OCI-LY3 (cell line): ENCODE results near the gene SETD9.

Experiments used
- H2AFZ ChIP-seq: fragments of 200-600, 300-600 bp; shearing (Covaris generic); 2 replicates; pipeline ENCODE4 v1.6.0; 2014; ENCODE audit warnings: antibody characterized with exemption, low read depth, low read length
- H3K27ac ChIP-seq: fragments of 200-600, 300-600 bp; sonication (generic); 2 replicates; pipeline ENCODE4 v1.5.1; 2014; ENCODE audit warnings: mild to moderate bottlenecking, low read length, moderate library complexity, mixed read lengths
- H3K27me3 ChIP-seq: fragments of 200-600, 300-600 bp; sonication (generic); 2 replicates; pipeline ENCODE4 v1.6.1; 2014; ENCODE audit warnings: low read depth, low read length, mixed read lengths
- H3K36me3 ChIP-seq: fragments of 200-600, 300-600 bp; sonication (generic); replicated peaks from 2 replicates; pipeline ENCODE3; 2014; ENCODE audit warnings: low read depth, low read length, mixed read lengths
- H3K4me1 ChIP-seq: fragments of 300-600, 200-600 bp; sonication (generic); 2 replicates; pipeline ENCODE4 v1.6.1; 2014; ENCODE audit warnings: low read length, mixed read lengths
- H3K4me2 ChIP-seq: fragments of 200-600, 300-600 bp; sonication (generic); 2 replicates; pipeline ENCODE4 v1.6.1; 2014; ENCODE audit warnings: low read length, mixed read lengths
- H3K4me3 ChIP-seq: fragments of 300-600, 200-600 bp; sonication (generic); 2 replicates; pipeline ENCODE4 v1.5.1; 2014; ENCODE audit warnings: antibody characterized with exemption, mild to moderate bottlenecking, low read length, moderate library complexity
- H3K79me2 ChIP-seq: fragments of 300-600, 200-600 bp; shearing (Covaris generic); 2 replicates; pipeline ENCODE4 v1.6.1; 2014; ENCODE audit warnings: mild to moderate bottlenecking, low read length, mixed read lengths
- H3K9ac ChIP-seq: fragments of 300-600, 200-600 bp; shearing (Covaris generic); 2 replicates; pipeline ENCODE4 v1.6.0; 2014; ENCODE audit warnings: mild to moderate bottlenecking, low read length, moderate library complexity
- H3K9me3 ChIP-seq: fragments of 200-600, 300-600 bp; shearing (Covaris generic); 2 replicates; pipeline ENCODE4 v1.6.1; 2014; ENCODE audit warnings: low read length, mixed read lengths; ENCODE audit not compliant: insufficient read depth
- H4K20me1 ChIP-seq: fragments of 200-600, 300-600 bp; sonication (generic); 2 replicates; pipeline ENCODE4 v1.6.1; 2016; ENCODE audit warnings: low read length, mixed read lengths; ENCODE audit not compliant: insufficient read depth
- EZH2phosphoT487 ChIP-seq: fragments of 200-600 bp; shearing (Covaris generic); IDR thresholded peaks from 2 replicates; pipeline ENCODE4 v1.6.1; 2018; ENCODE audit warnings: antibody characterized with exemption, mixed run types, low read depth
- TF ChIP-seq, protein P1 (sequence below): fragments of 200-600, 300-600 bp; sonication (generic); IDR thresholded peaks from 2 replicates; pipeline ENCODE4 v1.5.1; 2014; ENCODE audit warnings: antibody characterized with exemption, low read length, low read depth

Gene SETD9

DNA sequence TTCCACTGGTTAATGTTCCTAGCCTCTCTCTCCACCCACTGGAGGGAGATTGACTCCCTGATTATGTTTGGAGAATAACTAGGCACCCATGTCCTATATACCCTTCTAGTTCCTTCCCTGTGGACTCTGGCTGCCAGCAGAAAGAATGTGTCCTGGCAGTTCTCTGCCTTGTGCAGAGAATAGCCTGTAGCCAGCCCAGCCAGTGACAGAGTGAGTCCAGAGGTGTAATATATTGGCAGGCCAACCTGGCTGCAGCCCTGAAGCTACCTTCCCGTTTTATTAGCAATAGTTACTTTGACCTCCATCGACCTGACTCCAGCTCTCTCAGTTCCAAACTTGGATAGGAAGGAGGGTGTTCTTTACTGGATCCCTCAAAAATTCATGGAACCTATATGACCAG is 8.1 kb downstream of the SETD9 start:
- no peak overlapping the region for H3K9ac ChIP-seq
- H3K27ac ChIP-seq, result no peak overlapping the region
- no peak overlapping the region for H2AFZ ChIP-seq
- H3K4me2 ChIP-seq, result no peak overlapping the region
- no peaks in the 10 kb centered on the region for H3K4me1 ChIP-seq
- no peaks in the 10 kb centered on the region for H3K9me3 ChIP-seq
- no peaks in the 10 kb centered on the region for H3K79me2 ChIP-seq
- no peaks in the 10 kb centered on the region for H3K27me3 ChIP-seq
- TF ChIP-seq, protein P1, sequence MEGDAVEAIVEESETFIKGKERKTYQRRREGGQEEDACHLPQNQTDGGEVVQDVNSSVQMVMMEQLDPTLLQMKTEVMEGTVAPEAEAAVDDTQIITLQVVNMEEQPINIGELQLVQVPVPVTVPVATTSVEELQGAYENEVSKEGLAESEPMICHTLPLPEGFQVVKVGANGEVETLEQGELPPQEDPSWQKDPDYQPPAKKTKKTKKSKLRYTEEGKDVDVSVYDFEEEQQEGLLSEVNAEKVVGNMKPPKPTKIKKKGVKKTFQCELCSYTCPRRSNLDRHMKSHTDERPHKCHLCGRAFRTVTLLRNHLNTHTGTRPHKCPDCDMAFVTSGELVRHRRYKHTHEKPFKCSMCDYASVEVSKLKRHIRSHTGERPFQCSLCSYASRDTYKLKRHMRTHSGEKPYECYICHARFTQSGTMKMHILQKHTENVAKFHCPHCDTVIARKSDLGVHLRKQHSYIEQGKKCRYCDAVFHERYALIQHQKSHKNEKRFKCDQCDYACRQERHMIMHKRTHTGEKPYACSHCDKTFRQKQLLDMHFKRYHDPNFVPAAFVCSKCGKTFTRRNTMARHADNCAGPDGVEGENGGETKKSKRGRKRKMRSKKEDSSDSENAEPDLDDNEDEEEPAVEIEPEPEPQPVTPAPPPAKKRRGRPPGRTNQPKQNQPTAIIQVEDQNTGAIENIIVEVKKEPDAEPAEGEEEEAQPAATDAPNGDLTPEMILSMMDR, result no peak
- no peak for TF ChIP-seq EZH2phosphoT487
- no peak overlapping the region for H3K4me3 ChIP-seq
- peaks cover 8% of the 10 kb centered on the region for H3K36me3 ChIP-seq
- no peaks in the 10 kb centered on the region for H4K20me1 ChIP-seq

DNA sequence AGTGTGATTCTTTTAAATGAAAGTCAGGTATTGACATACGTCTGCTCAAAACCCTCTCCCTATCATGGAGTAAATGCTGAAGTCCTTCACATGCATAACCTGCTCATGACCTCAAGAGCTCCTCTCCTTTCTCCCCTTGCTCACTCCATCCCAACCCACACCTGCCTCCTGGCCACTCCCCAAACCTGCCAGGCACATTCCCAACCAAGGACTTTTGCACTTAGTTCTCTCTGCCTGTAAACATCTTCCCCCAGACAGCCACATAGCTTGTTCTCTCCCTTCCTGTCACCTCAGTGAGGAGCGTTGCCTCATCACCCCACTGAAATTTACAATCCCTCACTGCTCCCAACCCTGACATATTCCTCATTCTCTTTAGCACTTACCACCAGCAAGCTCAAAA is 8.7 kb downstream of the SETD9 start:
- H3K4me3 ChIP-seq, result no peak overlapping the region
- H3K27ac ChIP-seq, result no peak overlapping the region
- H3K27me3 ChIP-seq, result no peaks in the 10 kb centered on the region
- H3K4me1 ChIP-seq, result no peaks in the 10 kb centered on the region
- TF ChIP-seq, protein P1, result no peak
- no peak for TF ChIP-seq EZH2phosphoT487
- no peak overlapping the region for H3K4me2 ChIP-seq
- H3K79me2 ChIP-seq, result no peaks in the 10 kb centered on the region
- H3K9me3 ChIP-seq, result no peaks in the 10 kb centered on the region
- peaks cover 13% of the 10 kb centered on the region for H3K36me3 ChIP-seq
- no peaks in the 10 kb centered on the region for H4K20me1 ChIP-seq
- no peak overlapping the region for H3K9ac ChIP-seq
- no peak overlapping the region for H2AFZ ChIP-seq

DNA sequence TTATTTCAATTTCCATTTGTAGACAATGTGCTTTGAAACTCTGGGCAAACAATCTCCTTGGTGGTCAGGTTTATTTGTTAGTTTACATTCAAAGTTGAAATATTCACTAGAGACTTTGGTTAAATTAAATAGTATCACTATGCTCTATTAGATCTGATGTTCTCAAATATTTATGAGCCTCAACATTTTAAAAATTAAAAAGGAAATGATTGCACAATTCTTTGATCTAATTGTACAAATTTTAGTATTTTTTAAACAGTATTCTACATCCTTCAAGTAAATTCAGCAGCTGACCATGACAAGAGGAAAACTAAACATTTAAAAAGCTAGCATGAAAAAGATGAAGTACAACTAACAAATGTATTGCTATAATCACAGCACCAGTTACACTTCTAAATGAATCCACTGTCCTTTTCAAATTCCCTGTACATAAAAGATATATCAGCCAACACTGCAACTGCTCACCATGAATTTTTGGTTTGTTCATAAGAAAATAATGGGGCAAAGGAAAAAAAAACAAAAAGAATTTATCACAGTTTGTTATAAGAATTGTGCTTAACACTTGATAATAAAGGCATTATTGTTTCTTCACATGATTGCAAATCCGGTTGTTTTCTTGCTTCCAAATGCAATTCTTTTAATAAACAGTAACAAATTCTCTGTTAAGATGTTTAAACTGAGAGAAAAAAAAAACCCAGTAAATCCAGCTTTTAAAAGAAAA is 10.7 kb downstream of the SETD9 start:
- no peak overlapping the region for H2AFZ ChIP-seq
- no peaks in the 10 kb centered on the region for H3K79me2 ChIP-seq
- no peak overlapping the region for H3K27ac ChIP-seq
- no peak overlapping the region for H3K4me2 ChIP-seq
- H3K4me3 ChIP-seq, result no peak overlapping the region
- no peaks in the 10 kb centered on the region for H3K4me1 ChIP-seq
- H3K27me3 ChIP-seq, result no peaks in the 10 kb centered on the region
- peaks cover 23% of the 10 kb centered on the region for H3K36me3 ChIP-seq
- H3K9ac ChIP-seq, result no peak overlapping the region
- TF ChIP-seq, protein P1, result no peak
- TF ChIP-seq EZH2phosphoT487, result no peak
- H4K20me1 ChIP-seq, result no peaks in the 10 kb centered on the region
- no peaks in the 10 kb centered on the region for H3K9me3 ChIP-seq

DNA sequence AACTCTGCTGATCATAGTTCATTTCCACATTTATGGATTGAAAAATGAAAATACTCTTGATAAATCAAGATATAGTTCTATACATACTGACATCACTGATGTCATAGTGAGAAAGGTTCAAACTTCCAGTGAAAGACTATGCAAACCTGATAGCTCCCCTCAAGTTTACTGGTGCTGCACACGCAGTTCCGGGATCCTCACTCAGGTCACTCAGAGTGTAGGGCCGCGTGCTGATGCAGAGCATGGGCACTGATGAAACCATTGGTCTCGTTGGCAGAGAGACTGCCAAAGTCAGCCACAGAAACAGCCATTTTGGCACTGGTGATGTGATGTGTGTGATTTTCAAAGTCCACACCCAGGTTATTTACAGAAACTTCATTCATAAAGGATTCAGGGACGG is 13.5 kb downstream of the SETD9 start:
- Histone ChIP-seq H3K36me3 (peaks cover 23% of the 10 kb centered on the region), H3K9ac (no peak overlapping the region), H3K27ac (no peak overlapping the region), H3K79me2 (no peaks in the 10 kb centered on the region), H3K4me1 (no peaks in the 10 kb centered on the region), H3K27me3 (no peaks in the 10 kb centered on the region), H3K9me3 (no peaks in the 10 kb centered on the region), H4K20me1 (no peaks in the 10 kb centered on the region), H3K4me3 (no peak overlapping the region), H3K4me2 (no peak overlapping the region), H2AFZ (no peak overlapping the region)
- no peak for TF ChIP-seq EZH2phosphoT487
- TF ChIP-seq, protein P1, result no peak
